Mesenchymal stem cell (in vitro differentiated cells and primary cell): Measurements from ENCODE around the gene TUBB1.

Experiments
- DNase-seq: peaks from one replicate; pipeline ENCODE4 v3.0.0-alpha.2; 2013
- H2AFZ ChIP-seq: one replicate; pipeline ENCODE4 v1.6.1; 2013; ENCODE audit warnings: low read depth, mild to moderate bottlenecking, control low read depth, inconsistent platforms, low read length, moderate library complexity
- H2AK5ac ChIP-seq: 2 replicates; pipeline ENCODE4 v1.6.1; 2013; ENCODE audit warnings: low read length, moderate library complexity, mild to moderate bottlenecking, inconsistent platforms; ENCODE audit not compliant: severe bottlenecking
- H2BK120ac ChIP-seq: one replicate; pipeline ENCODE4 v1.6.1; 2013; ENCODE audit warnings: low read depth, mild to moderate bottlenecking, inconsistent platforms, low read length, moderate library complexity
- H2BK12ac ChIP-seq, 2 experiments: one replicate each; pipeline ENCODE4 v1.6.1; 2013; ENCODE audit warnings: inconsistent platforms in 2 of 2, low read length in 2 of 2, mild to moderate bottlenecking in 2 of 2, moderate library complexity in 2 of 2, control low read depth in 1 of 2
- H2BK15ac ChIP-seq: one replicate; pipeline ENCODE4 v1.6.1; 2013; ENCODE audit warnings: mild to moderate bottlenecking, low read depth, inconsistent platforms; ENCODE audit not compliant: poor library complexity, severe bottlenecking
- H2BK5ac ChIP-seq: 2 replicates; pipeline ENCODE4 v1.6.1; 2013; ENCODE audit warnings: low read depth, mild to moderate bottlenecking, low read length, control low read depth, inconsistent platforms; ENCODE audit not compliant: poor library complexity, severe bottlenecking
- H3K14ac ChIP-seq, 2 experiments: one replicate each; pipeline ENCODE4 v1.6.1; 2013; ENCODE audit warnings: inconsistent platforms in 2 of 2, low read length in 2 of 2, control low read depth in 1 of 2, mild to moderate bottlenecking in 1 of 2, moderate library complexity in 1 of 2
- H3K18ac ChIP-seq, 2 experiments: one replicate each; pipeline ENCODE4 v1.6.1; 2013; ENCODE audit warnings: inconsistent platforms in 2 of 2, low read length in 2 of 2, control low read depth in 1 of 2, low read depth in 1 of 2, mild to moderate bottlenecking in 1 of 2
- H3K23ac ChIP-seq, 2 experiments: one replicate each; pipeline ENCODE4 v1.6.1; 2013; ENCODE audit warnings: inconsistent platforms in 2 of 2, low read length in 2 of 2, mild to moderate bottlenecking in 2 of 2, moderate library complexity in 2 of 2, control low read depth in 1 of 2
- H3K27ac ChIP-seq: 2 replicates; pipeline ENCODE4 v1.5.1; 2013; ENCODE audit warnings: mild to moderate bottlenecking, moderate library complexity, low read length, control low read depth, inconsistent platforms; ENCODE audit not compliant: poor library complexity, severe bottlenecking
- H3K27me3 ChIP-seq, 2 experiments: 2 replicates each; pipeline versions ENCODE4 v1.6.1 to v1.7.0; 2013; ENCODE audit warnings: low read length in 2 of 2, mild to moderate bottlenecking in 2 of 2, moderate library complexity in 2 of 2, control low read depth in 1 of 2, inconsistent platforms in 1 of 2; ENCODE audit not compliant: control insufficient read depth in 1 of 2, insufficient read depth in 1 of 2
- H3K36me3 ChIP-seq, 2 experiments: 2 replicates each; pipeline versions ENCODE4 v1.6.1 to v1.7.0; 2013; ENCODE audit warnings: low read length in 2 of 2, control low read depth in 1 of 2, inconsistent platforms in 1 of 2, low read depth in 1 of 2, mild to moderate bottlenecking in 1 of 2; ENCODE audit not compliant: insufficient read depth in 2 of 2, control insufficient read depth in 1 of 2
- H3K4ac ChIP-seq, 2 experiments: one replicate each; pipeline ENCODE4 v1.6.1; 2013; ENCODE audit warnings: inconsistent platforms in 2 of 2, low read length in 2 of 2, mild to moderate bottlenecking in 2 of 2, moderate library complexity in 2 of 2, control low read depth in 1 of 2, low read depth in 1 of 2
- H3K4me1 ChIP-seq: 2 replicates; pipeline ENCODE4 v1.6.1; 2013; ENCODE audit warnings: low read depth, low read length, control low read depth; ENCODE audit not compliant: control insufficient read depth, insufficient read depth
- H3K4me2 ChIP-seq: 2 replicates; pipeline ENCODE4 v1.6.1; 2013; ENCODE audit warnings: low read length, mild to moderate bottlenecking, inconsistent platforms; ENCODE audit not compliant: poor library complexity, severe bottlenecking
- H3K4me3 ChIP-seq, 2 experiments: 2 replicates each; pipeline versions ENCODE4 v1.5.1 to v1.7.0; 2013; ENCODE audit warnings: low read length in 2 of 2, mild to moderate bottlenecking in 2 of 2, control low read depth in 1 of 2, low read depth in 1 of 2; ENCODE audit not compliant: insufficient read depth in 1 of 2
- H3K79me1 ChIP-seq: replicated peaks from 2 replicates; pipeline ENCODE4 v1.6.1; 2013; ENCODE audit warnings: mild to moderate bottlenecking, control low read depth, low read length, inconsistent platforms; ENCODE audit not compliant: poor library complexity, severe bottlenecking
- H3K9ac ChIP-seq: 2 replicates; pipeline ENCODE4 v1.7.0; 2013; ENCODE audit warnings: mild to moderate bottlenecking, low read length, moderate library complexity
- H3K9me3 ChIP-seq: 2 replicates; pipeline ENCODE4 v1.7.0; 2013; ENCODE audit warnings: mild to moderate bottlenecking, low read length; ENCODE audit not compliant: control insufficient read depth
- H4K8ac ChIP-seq: one replicate; pipeline ENCODE4 v1.6.1; 2013; ENCODE audit warnings: inconsistent platforms, mild to moderate bottlenecking, low read length, moderate library complexity
- H4K91ac ChIP-seq: one replicate; pipeline ENCODE4 v1.6.1; 2013; ENCODE audit warnings: mild to moderate bottlenecking, low read length, inconsistent platforms
- WGBS: methylation state at CpG from one replicate; pipeline ENCODE4 v1.1.7; 2013; ENCODE audit warnings: mixed read lengths; 5-methylcytosine and 5-hydroxymethylcytosine counted together

The TUBB1 gene

GRCh38 chr20:59028812-59029211 lies 9.6 kb downstream of the TUBB1 start:
- no peak overlapping the region for H2BK15ac ChIP-seq
- H3K4me3 ChIP-seq = peak overlapping the region in 1 of 2 experiments; percentile 59
- H2BK5ac ChIP-seq = no peak overlapping the region
- DNase-seq = no peak
- H3K18ac ChIP-seq = no peak overlapping the region
- H2AK5ac ChIP-seq = no peak overlapping the region
- H3K9ac ChIP-seq = peak overlapping the region; percentile 91
- no peak overlapping the region for H2AFZ ChIP-seq
- no peak overlapping the region for H3K27ac ChIP-seq
- H3K23ac ChIP-seq = no peak overlapping the region
- H2BK12ac ChIP-seq = no peak overlapping the region
- 52% methylated on average over 2 of the region's 2 CpGs for WGBS
- no peaks in the 10 kb centered on the region for H3K27me3 ChIP-seq
- peaks cover 7% of the 10 kb centered on the region for H3K79me1 ChIP-seq
- peaks cover 8% of the 10 kb centered on the region for H3K4me1 ChIP-seq
- H4K8ac ChIP-seq = no peak overlapping the region
- H4K91ac ChIP-seq = no peak overlapping the region
- H2BK120ac ChIP-seq = no peak overlapping the region
- H3K9me3 ChIP-seq = no peaks in the 10 kb centered on the region
- H3K36me3 ChIP-seq = peaks cover 19 to 69% of the 10 kb centered on the region in 2 experiments
- H3K4me2 ChIP-seq = peak overlapping the region; percentile 0
- no peak overlapping the region for H3K14ac ChIP-seq
- no peak overlapping the region for H3K4ac ChIP-seq

- no peak overlapping the region for H2BK15ac ChIP-seq
- DNase-seq = no peak
- H3K18ac ChIP-seq = no peak overlapping the region
- no peak overlapping the region for H2BK12ac ChIP-seq
- H3K23ac ChIP-seq = no peak overlapping the region
- peak overlapping the region; percentile 82 to 93 for H3K4me3 ChIP-seq
- 94% methylated on average over 6 of the region's 7 CpGs for WGBS
- no peaks in the 10 kb centered on the region for H3K9me3 ChIP-seq
- no peak overlapping the region for H2AK5ac ChIP-seq
- peak overlapping the region; percentile 91 for H3K9ac ChIP-seq
- no peaks in the 10 kb centered on the region for H3K27me3 ChIP-seq
- peaks cover 12 to 69% of the 10 kb centered on the region in 2 experiments for H3K36me3 ChIP-seq
- H3K27ac ChIP-seq = no peak overlapping the region
- no peak overlapping the region for H3K4ac ChIP-seq
- no peak overlapping the region for H2BK120ac ChIP-seq
- no peak overlapping the region for H3K14ac ChIP-seq
- H2AFZ ChIP-seq = no peak overlapping the region
- peaks cover 3% of the 10 kb centered on the region for H3K79me1 ChIP-seq
- no peak overlapping the region for H4K8ac ChIP-seq
- peaks cover 8% of the 10 kb centered on the region for H3K4me1 ChIP-seq
- no peak overlapping the region for H2BK5ac ChIP-seq
- peak overlapping the region; percentile 43 for H4K91ac ChIP-seq
- H3K4me2 ChIP-seq = peak overlapping the region; percentile 66
These were observed 11.8 kb downstream of the TUBB1 start for GRCh38 chr20:59030911-59031563.

- Histone ChIP-seq H3K4me1 (peaks cover 8% of the 10 kb centered on the region), H3K9me3 (no peaks in the 10 kb centered on the region), H2BK12ac (peak overlapping the region in 1 of 2 experiments; percentile 67), H3K27ac (no peak overlapping the region), H3K14ac (peak overlapping the region; percentile 47 to 94), H3K4me2 (peak overlapping the region; percentile 66), H3K4me3 (peak overlapping the region; percentile 82 to 93), H4K8ac (peak overlapping the region; percentile 99), H3K79me1 (peaks cover 5% of the 10 kb centered on the region), H3K23ac (peak overlapping the region in 1 of 2 experiments; percentile 99), H2BK120ac (no peak overlapping the region), H2AFZ (peak overlapping the region; percentile 43), H3K9ac (peak overlapping the region; percentile 91), H2BK5ac (peak overlapping the region; percentile 71), H2AK5ac (peak overlapping the region; percentile 49), H3K4ac (peak overlapping the region; percentile 83 to 91), H2BK15ac (peak overlapping the region; percentile 67), H4K91ac (peak overlapping the region; percentile 99), H3K18ac (peak overlapping the region; percentile 95 to 97), H3K27me3 (no peaks in the 10 kb centered on the region), H3K36me3 (peaks cover 15 to 69% of the 10 kb centered on the region in 2 experiments)
- no peak for DNase-seq
- WGBS = 28% methylated on average over 12 of the region's 13 CpGs
These were observed 12.4 kb downstream of the TUBB1 start for GRCh38 chr20:59031564-59032022.

- Histone ChIP-seq H3K9me3 (no peaks in the 10 kb centered on the region), H3K4me1 (peaks cover 8% of the 10 kb centered on the region), H2BK12ac (peak within 1 kb of the TSS in 1 of 2 experiments; percentile 67), H2AK5ac (peak within 1 kb of the TSS; percentile 49), H3K23ac (peak within 1 kb of the TSS; percentile 96 to 99), H4K8ac (peak within 1 kb of the TSS; percentile 99), H4K91ac (peak within 1 kb of the TSS; percentile 99), H3K27me3 (no peaks in the 10 kb centered on the region), H3K4me2 (peak within 1 kb of the TSS; percentile 97), H3K79me1 (peaks cover 5% of the 10 kb centered on the region), H3K36me3 (peaks cover 13 to 69% of the 10 kb centered on the region in 2 experiments), H3K18ac (peak within 1 kb of the TSS; percentile 95 to 97), H2BK15ac (peak within 1 kb of the TSS; percentile 67), H2BK120ac (peak within 1 kb of the TSS; percentile 89), H3K4ac (peak within 1 kb of the TSS; percentile 83 to 91), H3K14ac (peak within 1 kb of the TSS; percentile 47 to 94), H2BK5ac (peak within 1 kb of the TSS; percentile 71), H3K4me3 (peak within 1 kb of the TSS; percentile 82 to 93), H2AFZ (peak within 1 kb of the TSS; percentile 60), H3K9ac (peak within 1 kb of the TSS; percentile 91), H3K27ac (peak within 1 kb of the TSS; percentile 66)
- under 1% methylated on average over 86 of the region's 86 CpGs for WGBS
- peak; percentile 95 for DNase-seq
These were observed 12.9 kb downstream of the TUBB1 start, which contains the start of gene ATP5F1E for GRCh38 chr20:59032023-59032712. Gene ATP5F1E, minus strand, starts transcription at chr20:59032335. Its CDS starts 84 bp downstream, at chr20:59032251.
